Choroid plexus epithelial cell (primary cell): Measurements from ENCODE around the gene NDE1.
"Not testable (repeated sequence)": the region's sequence is repeated elsewhere in the genome, so short reads cannot be mapped to it uniquely, and the experiment has no call there.

Experiments used
- DNase-seq: peaks from one replicate; pipeline ENCODE4 v3.0.0-alpha.2; 2010; ENCODE audit warnings: low read depth
- H3K4me3 ChIP-seq: 2 replicates; pipeline ENCODE4 v1.5.1; 2011; ENCODE audit warnings: low read depth, mild to moderate bottlenecking, control low read depth, low read length, moderate library complexity
- TF ChIP-seq, protein P1 (sequence below): conservative IDR thresholded peaks from 2 replicates; pipeline ENCODE4 v1.5.1; 2011; ENCODE audit warnings: low read depth, mild to moderate bottlenecking, control low read depth, inconsistent platforms, low read length, moderate library complexity

NDE1 gene

GRCh38 chr16:15686287-15686686 is 36.2 kb downstream of the NDE1 start:
- no peak overlapping the region for H3K4me3 ChIP-seq
- DNase-seq: no peak
- TF ChIP-seq, protein P1, sequence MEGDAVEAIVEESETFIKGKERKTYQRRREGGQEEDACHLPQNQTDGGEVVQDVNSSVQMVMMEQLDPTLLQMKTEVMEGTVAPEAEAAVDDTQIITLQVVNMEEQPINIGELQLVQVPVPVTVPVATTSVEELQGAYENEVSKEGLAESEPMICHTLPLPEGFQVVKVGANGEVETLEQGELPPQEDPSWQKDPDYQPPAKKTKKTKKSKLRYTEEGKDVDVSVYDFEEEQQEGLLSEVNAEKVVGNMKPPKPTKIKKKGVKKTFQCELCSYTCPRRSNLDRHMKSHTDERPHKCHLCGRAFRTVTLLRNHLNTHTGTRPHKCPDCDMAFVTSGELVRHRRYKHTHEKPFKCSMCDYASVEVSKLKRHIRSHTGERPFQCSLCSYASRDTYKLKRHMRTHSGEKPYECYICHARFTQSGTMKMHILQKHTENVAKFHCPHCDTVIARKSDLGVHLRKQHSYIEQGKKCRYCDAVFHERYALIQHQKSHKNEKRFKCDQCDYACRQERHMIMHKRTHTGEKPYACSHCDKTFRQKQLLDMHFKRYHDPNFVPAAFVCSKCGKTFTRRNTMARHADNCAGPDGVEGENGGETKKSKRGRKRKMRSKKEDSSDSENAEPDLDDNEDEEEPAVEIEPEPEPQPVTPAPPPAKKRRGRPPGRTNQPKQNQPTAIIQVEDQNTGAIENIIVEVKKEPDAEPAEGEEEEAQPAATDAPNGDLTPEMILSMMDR: no peak

GRCh38 chr16:15689290-15689689 is 39.2 kb downstream of the NDE1 start:
- H3K4me3 ChIP-seq: no peak overlapping the region
- TF ChIP-seq, protein P1: no peak

GRCh38 chr16:15690296-15690695 is 40.3 kb downstream of the NDE1 start:
- peak; percentile 5 for DNase-seq
- TF ChIP-seq, protein P1: no peak
- H3K4me3 ChIP-seq: no peak overlapping the region

More at GRCh38 chr16:15689290-15689689, 39.2 kb downstream of the NDE1 start:
- DNase-seq: no peak

DNA sequence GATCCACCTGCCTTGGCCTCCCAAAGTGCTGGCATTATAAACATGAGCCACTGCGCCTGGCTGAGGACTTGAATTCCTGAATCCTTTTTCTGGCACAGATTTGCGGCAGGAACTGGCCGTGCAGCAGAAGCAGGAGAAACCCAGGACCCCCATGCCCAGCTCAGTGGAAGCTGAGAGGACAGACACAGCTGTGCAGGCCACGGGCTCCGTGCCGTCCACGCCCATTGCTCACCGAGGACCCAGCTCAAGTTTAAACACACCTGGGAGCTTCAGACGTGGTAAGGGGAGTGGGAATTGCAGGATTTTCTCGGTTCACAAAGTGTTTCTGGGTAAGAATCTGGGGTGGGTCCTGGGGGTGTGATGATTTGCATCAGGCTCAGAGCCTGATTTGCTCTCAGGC is 41.0 kb downstream of the NDE1 start:
- no peak overlapping the region for H3K4me3 ChIP-seq
- no peak for DNase-seq
- TF ChIP-seq, protein P1: no peak

DNA sequence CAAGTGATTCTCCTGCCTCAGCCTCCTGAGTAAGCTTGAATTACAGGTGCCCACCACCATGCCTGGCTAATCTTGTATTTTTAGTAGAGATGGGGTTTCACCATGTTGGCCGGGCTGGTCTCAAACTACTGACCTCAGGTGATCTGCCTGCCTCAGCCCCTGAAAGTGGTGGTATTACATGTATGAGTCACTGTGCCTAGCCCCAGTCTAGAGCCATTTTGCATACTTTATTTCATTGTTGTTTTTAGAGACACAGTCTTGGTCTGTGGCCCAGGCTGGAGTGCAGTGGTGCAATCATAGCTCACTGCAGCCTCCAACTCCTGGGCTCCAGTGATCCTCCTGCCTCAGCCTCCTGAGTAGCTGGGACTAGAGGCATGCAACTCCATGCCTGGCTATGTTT is 42.5 kb downstream of the NDE1 start:
- not testable (repeated sequence) for H3K4me3 ChIP-seq, DNase-seq

DNA sequence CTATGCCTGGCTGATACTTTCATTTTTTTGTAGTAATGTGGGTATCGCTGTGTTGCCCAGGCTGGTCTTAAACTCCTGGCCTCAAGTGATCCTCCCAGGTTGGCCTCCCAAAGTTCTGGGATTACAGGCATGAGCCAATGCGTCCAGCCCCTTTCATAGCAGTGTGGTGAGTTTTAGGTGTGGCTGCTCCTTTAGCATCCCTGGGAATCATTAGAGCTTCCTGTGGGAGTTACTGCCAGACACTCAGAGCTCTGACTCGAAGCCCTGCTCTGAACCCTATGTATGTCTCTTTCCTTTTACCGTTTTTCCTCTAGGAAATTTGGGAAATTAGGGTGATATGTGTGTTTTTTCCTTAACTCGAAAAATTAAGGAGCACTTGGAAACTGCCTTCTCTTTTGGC is 44.5 kb downstream of the NDE1 start:
- TF ChIP-seq, protein P1: no peak
- no peak for DNase-seq
- no peak overlapping the region for H3K4me3 ChIP-seq

DNA sequence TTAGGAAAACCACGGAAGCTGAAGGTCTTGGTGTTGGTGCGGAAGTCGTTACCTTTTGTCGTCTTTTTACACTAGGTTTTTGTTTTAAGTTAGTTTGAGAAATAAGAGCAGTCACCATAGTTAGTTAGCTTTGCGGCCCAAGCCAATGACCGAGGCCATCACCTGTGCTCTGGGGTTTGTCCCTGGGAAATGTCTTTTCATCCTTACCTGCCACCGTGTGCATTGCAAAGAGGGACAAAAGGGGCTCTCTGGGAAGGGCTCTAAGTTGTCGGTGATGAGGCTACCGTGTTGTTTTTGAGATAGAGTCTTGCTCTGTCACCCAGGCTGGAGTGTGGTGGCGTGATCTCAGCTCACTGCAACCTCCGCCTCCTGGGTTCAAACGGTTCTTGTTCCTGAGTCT is 49.8 kb downstream of the NDE1 start:
- DNase-seq: no peak
- H3K4me3 ChIP-seq: no peak overlapping the region
- TF ChIP-seq, protein P1: no peak

DNA sequence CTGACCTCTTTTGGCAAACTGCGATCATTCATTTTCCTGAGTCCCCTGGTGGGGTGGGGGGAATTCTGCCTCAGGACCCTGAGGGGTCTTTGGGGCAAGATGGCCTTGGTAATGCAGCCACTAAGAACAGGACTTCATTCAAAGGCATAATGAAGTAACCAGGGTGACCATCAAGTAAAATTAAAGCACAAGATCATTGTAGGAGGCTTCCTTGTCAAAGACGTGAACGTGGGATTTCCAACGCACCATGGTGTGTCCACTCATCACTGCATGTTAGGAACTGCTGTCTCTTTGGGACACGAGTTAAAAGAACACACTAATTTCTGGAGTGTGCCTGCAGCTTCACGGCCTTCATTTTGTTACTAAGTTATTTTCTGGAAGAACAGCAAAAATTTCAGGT is 51.3 kb downstream of the NDE1 start:
- H3K4me3 ChIP-seq: no peak overlapping the region
- DNase-seq: no peak
- TF ChIP-seq, protein P1: no peak
